ENCODE measurements around the gene ARSG.
"Not testable (repeated sequence)": the region's sequence is repeated elsewhere in the genome, so short reads cannot be mapped to it uniquely, and the experiment has no call there.

GRCh38 chr17:68413597-68414560 lies 122.6 kb downstream of the ARSG start:
- TF ChIP-seq CTCF (conservative IDR thresholded peaks at IDR 0.05; ENCODE audit: low read depth in 2 of 2); REST (IDR thresholded peaks at IDR 0.05; ENCODE audit: unreplicated experiment); EZH2phosphoT487 (IDR thresholded peaks at IDR 0.05; ENCODE audit: unreplicated experiment); EZH2 (IDR thresholded peaks at IDR 0.05; ENCODE audit: low read depth, unreplicated experiment); ETS1 (IDR thresholded peaks at IDR 0.05); JUNB (IDR thresholded peaks at IDR 0.05; ENCODE audit: unreplicated experiment); POLR2AphosphoS5 (IDR thresholded peaks at IDR 0.05; ENCODE audit: low read depth); STAT1 (IDR thresholded peaks at IDR 0.05; ENCODE audit: unreplicated experiment); CREB1 (CRISPR knock-in tag; IDR thresholded peaks at IDR 0.05; ENCODE audit: low read depth); NANOG (IDR thresholded peaks at IDR 0.05; ENCODE audit: borderline replicate concordance): not testable (repeated sequence)
